Occipital lobe (tissue), 2 donors: ENCODE results near the gene MMP17. TPM values are rescaled to one million over a fixed set of nuclear protein-coding genes. Genes with fewer than 3 reads are reported as not detected.
"Not testable (repeated sequence)": the region's sequence is repeated elsewhere in the genome, so short reads cannot be mapped to it uniquely, and the experiment has no call there.

Experiments
- DNase-seq: peaks from one replicate; lab custom pipeline; 2025; lab: John Stamatoyannopoulos, UW
- total RNA-seq: library from RNA; depleted of rRNA; stranded (reverse); fragments of >200 nt; gene quantifications from one replicate; pipeline ENCODE4 v1.2.3, GENCODE V29; 2014

Gene MMP17
- total RNA-seq, 1 donor from 2014 or later: 25.9 TPM

- DNase-seq: no peak
Measured at GRCh38 chr12:131799828-131800593, 28.2 kb upstream of the MMP17 start.

- no peak for DNase-seq
Measured at GRCh38 chr12:131800594-131801135, 27.5 kb upstream of the MMP17 start.

- no peak for DNase-seq
Measured at GRCh38 chr12:131801254-131801866, 26.8 kb upstream of the MMP17 start.

- DNase-seq: no peak
Measured at GRCh38 chr12:131803961-131804521, 24.2 kb upstream of the MMP17 start.

GRCh38 chr12:131805421-131805820, 22.8 kb upstream of the MMP17 start:
- no peak for DNase-seq

GRCh38 chr12:131806674-131807073, 21.5 kb upstream of the MMP17 start:
- DNase-seq: no peak

- no peak for DNase-seq
Measured at GRCh38 chr12:131808744-131809371, 19.3 kb upstream of the MMP17 start.

- not testable (repeated sequence) for DNase-seq
Measured at GRCh38 chr12:131809476-131810254, 18.5 kb upstream of the MMP17 start.

- DNase-seq: no peak
Measured at GRCh38 chr12:131810726-131811125, 17.5 kb upstream of the MMP17 start.

GRCh38 chr12:131815131-131815530, 13.1 kb upstream of the MMP17 start:
- no peak for DNase-seq

GRCh38 chr12:131816495-131816894, 11.7 kb upstream of the MMP17 start:
- no peak for DNase-seq

- DNase-seq: no peak
Measured at GRCh38 chr12:131817241-131817640, 11.0 kb upstream of the MMP17 start.

- DNase-seq: no peak
Measured at GRCh38 chr12:131818821-131819585, 9.2 kb upstream of the MMP17 start.

GRCh38 chr12:131824450-131824849, 3.7 kb upstream of the MMP17 start:
- DNase-seq: no peak

GRCh38 chr12:131825146-131825892, 2.9 kb upstream of the MMP17 start:
- DNase-seq: no peak

- DNase-seq: no peak
Measured at GRCh38 chr12:131826097-131826928, 1.9 kb upstream of the MMP17 start.

GRCh38 chr12:131828671-131829355, 620 bp downstream of the MMP17 start:
- no peak for DNase-seq

- no peak for DNase-seq
Measured at GRCh38 chr12:131829356-131829747, 1.2 kb downstream of the MMP17 start.
